NCI-H2227 treated with DMSO at 0.1 percent for 48 hours (cell line): Measurements from ENCODE around the gene COL20A1.

Source experiments
- DNase-seq: peaks from one replicate; lab custom pipeline; 2025; lab: John Stamatoyannopoulos, UW

The COL20A1 gene

DNA sequence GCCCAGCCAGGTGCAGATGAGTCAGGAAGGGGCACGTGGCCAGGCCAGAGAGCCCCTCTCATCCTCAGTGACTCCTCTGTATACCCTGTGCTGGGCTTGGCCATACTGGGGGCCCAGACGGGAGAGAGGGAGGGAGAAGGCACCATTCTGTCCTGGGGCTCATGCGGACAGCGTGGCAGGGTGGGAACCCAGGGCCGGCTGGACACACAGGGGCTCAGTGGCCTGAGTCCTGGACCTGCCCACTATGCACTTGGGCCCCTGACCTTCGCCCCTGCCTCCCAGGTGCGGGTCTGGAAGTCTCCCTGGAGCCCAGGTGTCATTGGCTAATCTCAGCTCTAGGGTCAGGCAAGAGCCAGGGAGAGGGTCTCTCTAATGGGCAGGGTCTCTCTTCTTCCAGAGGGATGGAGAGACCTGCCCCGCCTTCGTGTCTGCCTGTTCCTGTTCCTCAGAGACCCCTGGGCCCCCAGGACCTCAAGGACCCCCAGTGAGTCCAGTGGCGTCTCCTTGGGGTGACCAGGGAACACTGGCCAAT lies 27.7 kb downstream of the COL20A1 start:
- DNase-seq: no peak

- no peak for DNase-seq
These were observed 28.3 kb downstream of the COL20A1 start for GRCh38 chr20:63321148-63321831.

- no peak for DNase-seq
These were observed 29.4 kb downstream of the COL20A1 start for GRCh38 chr20:63322146-63322932.

- no peak for DNase-seq
These were observed 29.9 kb downstream of the COL20A1 start for GRCh38 chr20:63322933-63323273.

DNA sequence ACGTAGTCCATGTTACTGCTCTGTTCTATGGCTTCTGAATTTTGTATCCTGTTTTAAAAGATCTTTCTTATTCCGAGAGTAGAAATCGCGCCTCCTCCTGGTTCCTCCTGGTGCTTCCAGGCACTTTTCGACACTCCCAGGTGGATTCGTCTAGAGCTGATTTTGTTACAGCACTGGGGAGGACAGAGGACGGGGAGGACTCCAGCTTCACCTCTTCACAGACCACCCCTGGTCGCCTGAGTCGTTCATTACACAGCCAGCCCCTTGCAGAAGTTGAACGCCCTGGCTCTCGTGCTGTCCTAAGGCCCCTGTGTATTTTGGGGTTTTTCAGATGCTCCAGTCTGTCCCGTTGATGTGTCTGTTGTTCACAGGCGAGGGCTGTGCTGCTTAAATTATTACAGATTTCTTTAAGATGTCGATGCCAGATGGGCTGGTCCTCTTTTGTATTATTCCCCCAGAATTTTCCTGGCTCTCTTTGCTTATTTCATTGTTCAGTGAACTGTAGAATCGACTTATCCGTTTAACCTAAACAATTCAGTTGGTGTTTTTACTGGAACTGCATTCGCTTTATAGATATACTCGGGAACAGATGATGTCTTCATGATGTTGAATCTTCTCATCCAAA lies 30.5 kb downstream of the COL20A1 start:
- no peak for DNase-seq

DNA sequence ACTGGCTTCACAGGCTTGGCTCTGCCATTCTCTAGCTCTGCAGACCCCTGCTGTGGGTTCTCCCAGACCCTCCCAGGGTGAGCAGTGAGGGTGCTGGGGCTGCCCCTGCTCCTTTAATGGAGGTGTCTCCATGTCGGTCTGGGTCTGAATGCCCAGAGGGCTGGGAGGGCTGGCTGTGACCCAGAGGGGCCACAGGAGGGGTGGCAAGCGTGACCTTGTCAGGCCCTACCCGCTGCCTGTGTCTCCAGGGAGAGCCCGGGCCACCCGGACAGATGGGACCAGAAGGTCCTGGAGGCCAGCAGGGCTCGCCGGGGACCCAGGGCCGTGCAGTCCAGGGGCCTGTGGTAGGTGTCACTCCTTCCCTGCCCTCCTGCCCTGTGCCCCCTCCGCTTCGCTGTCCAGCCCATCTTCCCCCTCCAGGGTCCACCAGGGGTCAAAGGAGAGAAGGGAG lies 32.1 kb downstream of the COL20A1 start:
- no peak for DNase-seq

- no peak for DNase-seq
These were observed 32.7 kb downstream of the COL20A1 start for GRCh38 chr20:63325554-63326313.

DNA sequence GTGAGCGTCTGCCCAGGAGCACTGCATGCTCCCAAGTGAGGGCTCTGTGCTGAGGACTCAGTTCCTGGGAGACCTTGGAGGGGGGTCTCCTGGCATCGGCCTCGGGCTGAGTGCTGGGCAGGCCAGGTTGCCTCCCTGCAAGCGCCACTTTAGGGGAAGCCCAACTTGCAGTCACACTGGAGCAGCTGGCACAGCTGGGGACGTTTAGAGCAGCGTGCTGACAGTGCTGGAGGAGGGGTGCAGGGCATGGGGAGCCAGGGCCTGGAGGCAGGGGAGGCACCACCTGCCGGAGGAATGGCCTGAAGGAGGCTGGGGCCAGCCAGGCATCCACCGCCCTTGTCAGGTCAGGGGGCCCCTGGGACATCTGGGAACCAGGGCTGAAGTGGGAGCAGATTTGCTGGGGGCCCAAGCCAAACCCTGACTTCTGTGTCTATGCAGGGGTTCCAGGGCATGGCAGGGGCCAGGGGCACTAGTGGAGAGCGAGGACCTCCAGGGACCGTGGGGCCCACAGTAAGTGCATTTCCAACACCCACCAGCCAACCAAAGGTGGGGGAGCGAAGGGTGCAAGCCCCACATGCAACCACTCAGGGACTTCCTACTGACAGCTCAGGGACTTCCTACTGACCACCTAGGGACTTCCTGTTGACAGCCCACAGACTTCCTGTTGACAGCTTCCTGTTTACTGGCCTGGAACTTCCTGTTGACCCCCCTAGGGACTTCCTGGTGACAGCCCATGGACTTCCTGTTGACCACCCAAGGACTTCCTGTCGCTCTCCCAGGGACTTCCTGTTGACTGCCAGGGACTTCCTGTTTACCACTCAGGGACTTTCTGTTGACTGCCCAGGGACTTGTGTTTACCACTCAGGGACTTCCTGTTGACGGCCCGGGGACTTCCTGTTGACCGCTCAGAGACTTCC lies 33.6 kb downstream of the COL20A1 start:
- DNase-seq: no peak

DNA sequence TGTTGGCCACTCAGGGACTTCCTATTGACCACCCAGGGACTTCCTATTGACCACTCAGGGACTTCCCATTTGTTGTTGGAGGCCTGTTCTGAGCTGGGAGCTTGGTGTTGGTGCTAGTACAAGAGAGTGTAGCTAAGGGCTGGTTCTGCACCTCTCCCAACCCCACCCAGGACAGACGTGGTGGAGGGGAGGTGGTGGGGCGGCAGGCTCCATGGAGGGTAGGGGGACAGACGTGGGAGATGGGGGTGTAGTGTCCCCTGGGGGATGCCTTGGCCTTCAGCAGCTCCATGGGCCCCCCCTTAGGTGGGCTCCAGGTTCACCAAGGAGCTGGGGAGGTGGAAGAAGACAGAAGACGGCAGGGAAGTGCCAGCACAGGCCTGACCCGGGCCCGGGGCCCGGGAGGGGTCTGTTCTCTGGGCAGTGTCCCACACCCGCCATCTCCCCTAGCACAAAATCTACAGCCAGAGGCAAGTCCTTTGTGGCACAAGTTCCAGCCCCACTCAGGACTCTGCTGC lies 34.3 kb downstream of the COL20A1 start:
- no peak for DNase-seq

DNA sequence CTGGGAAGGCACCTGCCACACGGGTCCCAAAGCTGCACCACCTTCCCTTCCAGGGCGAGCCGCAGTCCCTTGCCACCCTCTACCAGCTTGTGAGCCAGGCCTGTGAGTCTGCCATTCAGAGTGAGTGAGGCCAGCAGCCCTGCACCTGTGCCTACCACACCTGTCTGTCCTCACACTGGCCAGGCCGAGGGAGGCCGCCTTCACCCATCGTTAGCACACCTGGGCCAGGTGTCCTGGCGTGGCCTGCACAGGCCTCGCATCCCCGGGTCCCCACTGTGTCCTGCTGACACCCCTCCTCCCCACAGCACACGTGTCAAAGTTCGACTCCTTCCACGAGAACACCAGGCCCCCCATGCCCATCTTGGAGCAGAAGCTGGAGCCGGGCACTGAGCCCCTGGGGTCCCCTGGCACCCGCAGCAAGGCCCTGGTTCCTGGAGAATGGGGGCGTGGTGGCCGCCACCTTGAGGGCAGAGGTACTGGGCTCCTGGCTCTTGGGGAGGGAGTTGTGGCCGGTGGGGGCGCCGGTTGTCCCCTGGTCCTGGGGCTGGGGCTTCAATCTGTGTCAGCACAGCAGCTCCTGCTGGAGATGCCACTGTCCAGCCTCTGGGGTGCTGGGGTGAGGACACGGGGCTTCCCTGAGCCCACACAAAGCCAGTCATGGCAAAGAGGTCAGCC lies 35.2 kb downstream of the COL20A1 start:
- no peak for DNase-seq

- DNase-seq: no peak
These were observed 35.8 kb downstream of the COL20A1 start for GRCh38 chr20:63328718-63329275.

- DNase-seq: no peak
These were observed 36.5 kb downstream of the COL20A1 start for GRCh38 chr20:63329331-63330083.

GRCh38 chr20:63330084-63330760 lies 37.2 kb downstream of the COL20A1 start:
- DNase-seq: no peak

- DNase-seq: no peak
These were observed 38.0 kb downstream of the COL20A1 start for GRCh38 chr20:63330940-63331339.

DNA sequence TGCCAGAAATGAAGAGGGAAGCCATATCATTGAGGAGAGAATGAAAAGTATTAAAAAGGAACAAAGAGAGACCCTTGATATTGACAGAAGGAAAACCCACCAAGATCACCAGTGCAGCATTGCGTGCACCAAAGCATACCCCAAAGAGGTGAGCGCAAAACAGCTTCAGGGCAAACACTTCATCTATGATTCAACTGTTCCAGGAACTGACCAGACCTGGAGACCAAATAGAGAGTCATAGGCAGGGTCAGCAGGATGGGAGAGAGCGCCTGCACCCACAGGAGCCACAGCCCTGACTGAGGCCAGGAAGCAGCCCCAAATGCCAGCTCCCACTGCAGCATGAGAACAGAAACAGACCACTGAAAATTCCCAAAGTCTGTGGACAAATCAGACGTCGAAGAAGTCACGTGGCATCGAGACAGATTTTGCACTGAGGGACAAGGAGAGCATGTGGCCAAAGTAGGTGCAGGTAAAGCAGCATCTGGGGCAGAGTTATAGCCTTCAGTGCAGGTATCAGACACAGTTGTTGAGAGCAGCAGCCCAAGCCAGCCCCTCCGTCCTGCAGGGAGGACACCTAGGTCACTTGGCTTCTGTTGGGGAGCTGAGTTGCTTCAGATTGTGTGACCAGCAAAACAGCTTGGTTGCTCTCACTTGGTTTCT lies 38.9 kb downstream of the COL20A1 start:
- no peak for DNase-seq

DNA sequence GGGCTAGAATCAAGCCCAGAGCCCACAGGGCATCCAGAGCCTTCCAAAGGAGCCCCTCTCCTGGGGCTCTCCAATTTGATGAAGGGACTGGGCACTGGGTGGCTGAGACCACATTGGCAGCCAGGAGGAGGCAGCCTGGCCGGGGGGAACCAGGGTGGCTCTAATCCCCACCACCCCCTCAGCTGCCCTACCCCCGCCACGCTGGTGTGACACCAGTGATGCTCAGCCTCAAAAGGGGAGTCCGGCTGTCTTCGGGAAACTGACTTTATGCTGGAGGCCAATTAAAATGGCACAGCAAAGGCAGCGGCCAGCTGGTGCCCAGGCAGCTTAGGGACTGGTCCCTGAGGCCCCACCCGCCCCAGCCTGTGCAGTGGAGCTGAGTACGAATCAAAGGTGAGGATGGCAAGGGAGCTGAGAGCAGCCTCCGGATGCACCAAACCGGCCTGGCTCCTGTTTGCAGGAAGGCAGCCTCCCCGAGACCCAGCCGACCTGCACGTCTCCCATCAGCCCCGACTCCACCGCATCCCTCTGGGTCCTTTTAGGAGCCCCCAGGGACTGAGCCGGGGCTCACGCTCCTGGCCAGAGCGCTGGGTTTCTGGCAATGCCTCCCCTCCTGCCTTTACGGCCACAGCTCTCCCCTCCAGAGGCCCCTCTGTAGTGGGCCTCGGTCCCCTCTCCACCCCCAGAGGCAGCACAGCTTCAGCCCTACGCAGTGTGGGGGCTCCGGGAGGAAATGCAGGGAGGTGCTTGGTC lies 39.7 kb downstream of the COL20A1 start:
- no peak for DNase-seq

DNA sequence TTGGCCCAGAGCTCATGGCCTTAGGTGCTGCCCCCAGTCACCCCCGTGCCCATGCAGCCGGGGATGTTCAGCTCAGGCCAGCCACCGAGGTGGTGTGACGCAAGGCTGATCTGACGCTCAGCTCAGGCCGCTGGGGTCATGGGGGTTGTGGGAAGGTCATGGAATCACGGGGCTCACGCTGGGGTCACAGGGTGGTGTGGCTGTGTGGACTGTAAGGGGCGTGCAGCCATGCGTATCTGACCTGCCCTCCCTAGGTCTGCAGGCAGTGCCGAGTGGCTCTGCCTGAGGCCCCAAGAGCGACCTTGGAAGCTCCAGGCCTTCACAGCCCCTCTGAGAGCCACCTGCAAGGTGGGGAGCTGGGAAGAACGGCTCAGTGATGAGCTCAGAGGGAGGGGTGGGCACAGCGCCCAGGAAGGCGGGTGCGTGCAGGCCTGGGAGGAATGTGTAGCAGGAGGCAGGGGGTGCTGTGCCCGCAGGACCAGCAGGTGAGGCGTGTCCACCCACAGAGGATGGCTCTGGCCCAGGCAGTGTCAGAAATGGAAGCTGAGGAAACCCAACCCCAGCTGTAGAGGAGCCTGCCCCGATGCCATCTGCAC lies 40.4 kb downstream of the COL20A1 start:
- no peak for DNase-seq
